HG02870 (cell line): Measurements from ENCODE around the gene L3MBTL4.
"Not testable (repeated sequence)": the region's sequence is repeated elsewhere in the genome, so short reads cannot be mapped to it uniquely, and the experiment has no call there.

ENCODE experiments used
- ATAC-seq: cut with Tn5 transposase; IDR thresholded peaks from one replicate; pipeline ENCODE4 v1.9.1; 2021; ENCODE audit warnings: mild to moderate bottlenecking, moderate library complexity; ENCODE audit not compliant: unreplicated experiment

The L3MBTL4 gene

GRCh38 chr18:6315517-6316331, 99.0 kb downstream of the L3MBTL4 start:
- no peak for ATAC-seq

- ATAC-seq = no peak
Observed at GRCh38 chr18:6313415-6313814, 101.3 kb downstream of the L3MBTL4 start.

- ATAC-seq = no peak
Observed at GRCh38 chr18:6311456-6312215, 103.1 kb downstream of the L3MBTL4 start.

- no peak for ATAC-seq
Observed at GRCh38 chr18:6310714-6311113, 104.0 kb downstream of the L3MBTL4 start.

GRCh38 chr18:6297875-6298274, 116.8 kb downstream of the L3MBTL4 start:
- ATAC-seq = no peak

GRCh38 chr18:6294148-6294784, 120.4 kb downstream of the L3MBTL4 start:
- no peak for ATAC-seq

GRCh38 chr18:6289843-6290242, 124.9 kb downstream of the L3MBTL4 start:
- no peak for ATAC-seq

GRCh38 chr18:6286585-6286984, 128.1 kb downstream of the L3MBTL4 start:
- no peak for ATAC-seq

GRCh38 chr18:6284761-6285160, 129.9 kb downstream of the L3MBTL4 start:
- no peak for ATAC-seq

- no peak for ATAC-seq
Observed at GRCh38 chr18:6284300-6284699, 130.4 kb downstream of the L3MBTL4 start.

- ATAC-seq = no peak
Observed at GRCh38 chr18:6281874-6282273, 132.8 kb downstream of the L3MBTL4 start.

GRCh38 chr18:6280211-6280743, 134.4 kb downstream of the L3MBTL4 start:
- no peak for ATAC-seq

- ATAC-seq = no peak
Observed at GRCh38 chr18:6279308-6279707, 135.4 kb downstream of the L3MBTL4 start.

GRCh38 chr18:6273423-6273822, 141.3 kb downstream of the L3MBTL4 start:
- ATAC-seq = no peak

GRCh38 chr18:6272144-6272543, 142.6 kb downstream of the L3MBTL4 start:
- ATAC-seq = not testable (repeated sequence)

- ATAC-seq = no peak
Observed at GRCh38 chr18:6271585-6271984, 143.1 kb downstream of the L3MBTL4 start.

GRCh38 chr18:6270771-6271216, 143.9 kb downstream of the L3MBTL4 start:
- peak; percentile 93 for ATAC-seq

GRCh38 chr18:6269660-6270332, 144.9 kb downstream of the L3MBTL4 start:
- ATAC-seq = no peak

- ATAC-seq = no peak
Observed at GRCh38 chr18:6266212-6266611, 148.5 kb downstream of the L3MBTL4 start.

GRCh38 chr18:6261938-6262337, 152.8 kb downstream of the L3MBTL4 start:
- no peak for ATAC-seq

- not testable (repeated sequence) for ATAC-seq
Observed at GRCh38 chr18:6259324-6259723, 155.4 kb downstream of the L3MBTL4 start.
